ENCODE measurements around the gene ZNF506.
"Not testable (repeated sequence)": the region's sequence is repeated elsewhere in the genome, so short reads cannot be mapped to it uniquely, and the experiment has no call there.

Gene ZNF506

GRCh38 chr19:19821366-19821951 lies at the start of gene ZNF506:
TSS of gene ZNF506 (minus strand) at chr19:19821750. CDS start at chr19:19821603, 147 bp downstream.
- peak; percentile 97 for DNase-seq

GRCh38 chr19:19870086-19870485 lies 48.5 kb upstream of the ZNF506 start:
- DNase-seq = not testable (repeated sequence)

GRCh38 chr19:19866611-19867248 lies 45.2 kb upstream of the ZNF506 start:
- peak; percentile 75 for DNase-seq

- peak; percentile 95 for DNase-seq
These were observed 44.4 kb upstream of the ZNF506 start, which contains the start of gene ZNF253 for GRCh38 chr19:19865750-19866610. TSS of gene ZNF253 (plus strand) at chr19:19865882. CDS start at chr19:19865997, 115 bp downstream.

GRCh38 chr19:19860756-19861390 lies 39.3 kb upstream of the ZNF506 start:
- peak; percentile 70 for DNase-seq

GRCh38 chr19:19858751-19859150 lies 37.2 kb upstream of the ZNF506 start:
- no peak for DNase-seq

GRCh38 chr19:19851740-19852139 lies 30.2 kb upstream of the ZNF506 start:
- DNase-seq = not testable (repeated sequence)

GRCh38 chr19:19849056-19849455 lies 27.5 kb upstream of the ZNF506 start:
- no peak for DNase-seq

- DNase-seq = no peak
These were observed 26.2 kb upstream of the ZNF506 start for GRCh38 chr19:19847781-19848180.

GRCh38 chr19:19835560-19836038 lies 14.0 kb upstream of the ZNF506 start:
- no peak for DNase-seq

GRCh38 chr19:19826875-19827274 lies 5.3 kb upstream of the ZNF506 start:
- no peak for DNase-seq

- no peak for DNase-seq
These were observed 2.4 kb upstream of the ZNF506 start for GRCh38 chr19:19823916-19824315.

- DNase-seq = not testable (repeated sequence)
These were observed 426 bp upstream of the ZNF506 start for GRCh38 chr19:19821976-19822375.

GRCh38 chr19:19820774-19821320 lies 703 bp downstream of the ZNF506 start:
- DNase-seq = peak; percentile 56

GRCh38 chr19:19817357-19817756 lies 4.2 kb downstream of the ZNF506 start:
- peak; percentile 74 for DNase-seq

- no peak for DNase-seq
These were observed 4.9 kb downstream of the ZNF506 start for GRCh38 chr19:19816679-19817078.

GRCh38 chr19:19811999-19812398 lies 9.6 kb downstream of the ZNF506 start:
- not testable (repeated sequence) for DNase-seq

- no peak for DNase-seq
These were observed 16.1 kb downstream of the ZNF506 start for GRCh38 chr19:19805480-19805879.

- DNase-seq = no peak
These were observed 33.5 kb downstream of the ZNF506 start for GRCh38 chr19:19788015-19788414.

GRCh38 chr19:19785476-19785875 lies 36.1 kb downstream of the ZNF506 start:
- not testable (repeated sequence) for DNase-seq

- DNase-seq = no peak
These were observed 38.8 kb downstream of the ZNF506 start for GRCh38 chr19:19782783-19783182.

GRCh38 chr19:19781791-19782190 lies 39.8 kb downstream of the ZNF506 start:
- not testable (repeated sequence) for DNase-seq

- DNase-seq = no peak
These were observed 42.9 kb downstream of the ZNF506 start for GRCh38 chr19:19778666-19779065.

Data from CD4-positive, alpha-beta T cell treated with Interleukin-21 for 1 hour (primary cell).